H1 (cell line): Measurements from ENCODE around the gene ASCC3.

Experiments used
- CTCF ChIP-seq, 3 experiments: IDR thresholded peaks; 1 replicate in 2 of 3; 2 replicates in 1 of 3; pipeline versions ENCODE4 v1.5.1 to v1.6.1; 2011; ENCODE audit warnings: low read length in 3 of 3, mild to moderate bottlenecking in 3 of 3, inconsistent platforms in 2 of 3, low read depth in 1 of 3, moderate library complexity in 1 of 3; ENCODE audit not compliant: insufficient read depth in 1 of 3; ENCODE audit errors: control extremely low read depth in 1 of 3
- GABPA ChIP-seq: IDR thresholded peaks from 2 replicates; pipeline ENCODE4 v1.6.1; 2011; ENCODE audit warnings: mild to moderate bottlenecking, low read length, moderate library complexity, borderline replicate concordance; ENCODE audit not compliant: insufficient read depth
- POLR2AphosphoS5 ChIP-seq: IDR thresholded peaks from 2 replicates; pipeline ENCODE4 v1.6.1; 2011; ENCODE audit warnings: low read depth, low read length
- TBP ChIP-seq: IDR thresholded peaks from 2 replicates; pipeline ENCODE4 v1.6.1; 2011; ENCODE audit warnings: low read depth, low read length, improper control_type of control experiment

GRCh38 chr6:100633096-100633777, 247.9 kb downstream of the ASCC3 start:
- TF ChIP-seq GABPA (no peak), POLR2AphosphoS5 (no peak), CTCF (IDR thresholded peaks at IDR 0.05; ENCODE audit: control extremely low read depth in 1 of 3, insufficient read depth in 1 of 3, low read depth in 1 of 3, low read length in 3 of 3) (no peak), TBP (no peak)
